Measurements from ENCODE around the gene NIM1K. TPM values are rescaled to one million over a fixed set of nuclear protein-coding genes. Genes with fewer than 3 reads are reported as not detected.
"Not testable (repeated sequence)": the region's sequence is repeated elsewhere in the genome, so short reads cannot be mapped to it uniquely, and the experiment has no call there.

The NIM1K gene
- total and polyA plus RNA-seq, 4 donors, result 0.26 to 1.5 (median 0.58) TPM; not detected in 1

- Histone ChIP-seq H3K9me3 (ENCODE audit: control insufficient read depth, low read length) (no peaks in the 10 kb centered on the region), H3K27ac (ENCODE audit: low read depth in 1 of 2, low read length in 2 of 2) (no peak overlapping the region), H3K4me3 (ENCODE audit: low read length in 2 of 2) (no peak overlapping the region), H3K4me1 (ENCODE audit: control insufficient read depth in 1 of 2, insufficient read depth in 2 of 2, low read length in 2 of 2) (peaks cover 3 to 13% of the 10 kb centered on the region in 2 donors), H3K27me3 (ENCODE audit: control insufficient read depth in 1 of 2, insufficient read depth in 2 of 2, low read length in 1 of 2) (no peaks in the 10 kb centered on the region), H3K36me3 (ENCODE audit: control insufficient read depth in 1 of 2, insufficient read depth in 2 of 2, low read length in 1 of 2) (no peaks in the 10 kb centered on the region)
- WGBS, 2 donors, result 83 to 84% methylated on average over 4 of the region's 4 CpGs
- ATAC-seq (ENCODE audit: low FRiP score) (no peak), DNase-seq (no peak)
- intact Hi-C loops (cut with DNase I), result no loop called here
These were observed 36.5 kb upstream of the NIM1K start for GRCh38 chr5:43155394-43156096.

GRCh38 chr5:43156388-43156787 is 35.6 kb upstream of the NIM1K start:
- intact Hi-C loops (cut with DNase I), result no loop called here
- ATAC-seq (ENCODE audit: low FRiP score) (no peak), DNase-seq (no peak)
- Histone ChIP-seq H3K27ac (ENCODE audit: low read depth in 1 of 2, low read length in 2 of 2) (no peak overlapping the region), H3K4me3 (ENCODE audit: low read length in 2 of 2) (no peak overlapping the region), H3K9me3 (ENCODE audit: control insufficient read depth, low read length) (no peaks in the 10 kb centered on the region), H3K27me3 (ENCODE audit: control insufficient read depth in 1 of 2, insufficient read depth in 2 of 2, low read length in 1 of 2) (no peaks in the 10 kb centered on the region), H3K4me1 (ENCODE audit: control insufficient read depth in 1 of 2, insufficient read depth in 2 of 2, low read length in 2 of 2) (peaks cover 3 to 9% of the 10 kb centered on the region in 2 donors), H3K36me3 (ENCODE audit: control insufficient read depth in 1 of 2, insufficient read depth in 2 of 2, low read length in 1 of 2) (peaks cover 0 to 2% of the 10 kb centered on the region in 2 donors)
- WGBS, 2 donors, result 39% methylated on average over 6 of the region's 6 CpGs

GRCh38 chr5:43157068-43157467 is 35.0 kb upstream of the NIM1K start:
- no peak overlapping the region for H3K4me3 ChIP-seq (ENCODE audit: low read length in 2 of 2)
- no peaks in the 10 kb centered on the region for H3K27me3 ChIP-seq (ENCODE audit: control insufficient read depth in 1 of 2, insufficient read depth in 2 of 2, low read length in 1 of 2)
- no peak overlapping the region for H3K27ac ChIP-seq (ENCODE audit: low read depth in 1 of 2, low read length in 2 of 2)
- peaks cover 0 to 5% of the 10 kb centered on the region in 2 donors for H3K36me3 ChIP-seq (ENCODE audit: control insufficient read depth in 1 of 2, insufficient read depth in 2 of 2, low read length in 1 of 2)
- peaks cover 3 to 9% of the 10 kb centered on the region in 2 donors for H3K4me1 ChIP-seq (ENCODE audit: control insufficient read depth in 1 of 2, insufficient read depth in 2 of 2, low read length in 2 of 2)
- no peak for ATAC-seq (ENCODE audit: low FRiP score)
- no peak for DNase-seq
- WGBS, 2 donors, result 96 to 98% methylated on average over 3 of the region's 3 CpGs
- no peaks in the 10 kb centered on the region for H3K9me3 ChIP-seq (ENCODE audit: control insufficient read depth, low read length)
- intact Hi-C loops (cut with DNase I), result no loop called here

- intact Hi-C loops (cut with DNase I), result no loop called here
- no peak for DNase-seq
These were observed 30.8 kb upstream of the NIM1K start for GRCh38 chr5:43161244-43161643.

GRCh38 chr5:43164801-43165200 is 27.2 kb upstream of the NIM1K start:
- H3K27ac ChIP-seq (ENCODE audit: low read depth in 1 of 2, low read length in 2 of 2); H3K4me3 ChIP-seq (ENCODE audit: low read length in 2 of 2); intact Hi-C loops (cut with DNase I); H3K9me3 ChIP-seq (ENCODE audit: control insufficient read depth, low read length); DNase-seq; H3K4me1 ChIP-seq (ENCODE audit: control insufficient read depth in 1 of 2, insufficient read depth in 2 of 2, low read length in 2 of 2); H3K27me3 ChIP-seq (ENCODE audit: control insufficient read depth in 1 of 2, insufficient read depth in 2 of 2, low read length in 1 of 2); ATAC-seq (ENCODE audit: low FRiP score): not testable (repeated sequence)
- peaks cover 0 to 10% of the 10 kb centered on the region in 2 donors for H3K36me3 ChIP-seq (ENCODE audit: control insufficient read depth in 1 of 2, insufficient read depth in 2 of 2, low read length in 1 of 2)
- 83 to 86% methylated on average over 5 of the region's 5 CpGs for WGBS, 2 donors

More at GRCh38 chr5:43161244-43161643, 30.8 kb upstream of the NIM1K start:
- H3K36me3 ChIP-seq (ENCODE audit: control insufficient read depth in 1 of 2, insufficient read depth in 2 of 2, low read length in 1 of 2), result peaks cover 0 to 7% of the 10 kb centered on the region in 2 donors
- WGBS, 2 donors, result 90 to 96% methylated on average over 5 of the region's 5 CpGs
- no peak for ATAC-seq (ENCODE audit: low FRiP score)
- H3K4me1 ChIP-seq (ENCODE audit: control insufficient read depth in 1 of 2, insufficient read depth in 2 of 2, low read length in 2 of 2), result peaks cover 0 to 2% of the 10 kb centered on the region in 2 donors
- H3K4me3 ChIP-seq (ENCODE audit: low read length in 2 of 2), result no peak overlapping the region
- H3K27me3 ChIP-seq (ENCODE audit: control insufficient read depth in 1 of 2, insufficient read depth in 2 of 2, low read length in 1 of 2), result no peaks in the 10 kb centered on the region
- no peaks in the 10 kb centered on the region for H3K9me3 ChIP-seq (ENCODE audit: control insufficient read depth, low read length)
- H3K27ac ChIP-seq (ENCODE audit: low read depth in 1 of 2, low read length in 2 of 2), result no peak overlapping the region

- Histone ChIP-seq H3K9me3 (ENCODE audit: control insufficient read depth, low read length) (no peaks in the 10 kb centered on the region), H3K27me3 (ENCODE audit: control insufficient read depth in 1 of 2, insufficient read depth in 2 of 2, low read length in 1 of 2) (no peaks in the 10 kb centered on the region), H3K27ac (ENCODE audit: low read depth in 1 of 2, low read length in 2 of 2) (no peak overlapping the region), H3K36me3 (ENCODE audit: control insufficient read depth in 1 of 2, insufficient read depth in 2 of 2, low read length in 1 of 2) (peaks cover 0 to 10% of the 10 kb centered on the region in 2 donors), H3K4me1 (ENCODE audit: control insufficient read depth in 1 of 2, insufficient read depth in 2 of 2, low read length in 2 of 2) (no peaks in the 10 kb centered on the region), H3K4me3 (ENCODE audit: low read length in 2 of 2) (no peak overlapping the region)
- ATAC-seq (ENCODE audit: low FRiP score) (no peak), DNase-seq (no peak)
- intact Hi-C loops (cut with DNase I), result no loop called here
- 79 to 86% methylated on average over 1 of the region's 1 CpG for WGBS, 2 donors
These were observed 26.7 kb upstream of the NIM1K start for GRCh38 chr5:43165323-43165722.

GRCh38 chr5:43168175-43168574 is 23.9 kb upstream of the NIM1K start:
- no peaks in the 10 kb centered on the region for H3K27me3 ChIP-seq (ENCODE audit: control insufficient read depth in 1 of 2, insufficient read depth in 2 of 2, low read length in 1 of 2)
- H3K9me3 ChIP-seq (ENCODE audit: control insufficient read depth, low read length), result no peaks in the 10 kb centered on the region
- intact Hi-C loops (cut with DNase I), result no loop called here
- peaks cover 0 to 6% of the 10 kb centered on the region in 2 donors for H3K36me3 ChIP-seq (ENCODE audit: control insufficient read depth in 1 of 2, insufficient read depth in 2 of 2, low read length in 1 of 2)
- DNase-seq (no peak), ATAC-seq (ENCODE audit: low FRiP score) (no peak)
- H3K4me1 ChIP-seq (ENCODE audit: control insufficient read depth in 1 of 2, insufficient read depth in 2 of 2, low read length in 2 of 2), result no peaks in the 10 kb centered on the region
- 96 to 98% methylated on average over 2 of the region's 2 CpGs for WGBS, 2 donors
- H3K4me3 ChIP-seq (ENCODE audit: low read length in 2 of 2), result no peak overlapping the region
- no peak overlapping the region for H3K27ac ChIP-seq (ENCODE audit: low read depth in 1 of 2, low read length in 2 of 2)

- Histone ChIP-seq H3K27ac (ENCODE audit: low read depth in 1 of 2, low read length in 2 of 2) (no peak overlapping the region), H3K27me3 (ENCODE audit: control insufficient read depth in 1 of 2, insufficient read depth in 2 of 2, low read length in 1 of 2) (no peaks in the 10 kb centered on the region), H3K4me3 (ENCODE audit: low read length in 2 of 2) (no peak overlapping the region), H3K4me1 (ENCODE audit: control insufficient read depth in 1 of 2, insufficient read depth in 2 of 2, low read length in 2 of 2) (no peaks in the 10 kb centered on the region), H3K36me3 (ENCODE audit: control insufficient read depth in 1 of 2, insufficient read depth in 2 of 2, low read length in 1 of 2) (peaks cover 0 to 8% of the 10 kb centered on the region in 2 donors), H3K9me3 (ENCODE audit: control insufficient read depth, low read length) (no peaks in the 10 kb centered on the region)
- WGBS, 2 donors, result 98 to 99% methylated on average over 8 of the region's 8 CpGs
- no peak for DNase-seq
- ATAC-seq (ENCODE audit: low FRiP score), result no peak
- intact Hi-C loops (cut with DNase I), result no loop called here
These were observed 20.6 kb upstream of the NIM1K start for GRCh38 chr5:43171451-43171850.

- Histone ChIP-seq H3K27ac (ENCODE audit: low read depth in 1 of 2, low read length in 2 of 2) (no peak overlapping the region), H3K27me3 (ENCODE audit: control insufficient read depth in 1 of 2, insufficient read depth in 2 of 2, low read length in 1 of 2) (no peaks in the 10 kb centered on the region), H3K9me3 (ENCODE audit: control insufficient read depth, low read length) (no peaks in the 10 kb centered on the region), H3K36me3 (ENCODE audit: control insufficient read depth in 1 of 2, insufficient read depth in 2 of 2, low read length in 1 of 2) (peaks cover 0 to 8% of the 10 kb centered on the region in 2 donors), H3K4me1 (ENCODE audit: control insufficient read depth in 1 of 2, insufficient read depth in 2 of 2, low read length in 2 of 2) (no peaks in the 10 kb centered on the region), H3K4me3 (ENCODE audit: low read length in 2 of 2) (no peak overlapping the region)
- 100% methylated on average over 1 of the region's 1 CpG for WGBS, 2 donors
- intact Hi-C loops (cut with DNase I), result no loop called here
- DNase-seq (no peak), ATAC-seq (ENCODE audit: low FRiP score) (no peak)
These were observed 20.1 kb upstream of the NIM1K start for GRCh38 chr5:43171926-43172325.
